GM21447 (cell line): ENCODE results near the gene RBP5.
A peak's percentile ranks its signal among the peaks of the same experiment; 100 is the strongest.

Experiments
- ATAC-seq: cut with Tn5 transposase; IDR thresholded peaks from one replicate; pipeline ENCODE4 v1.9.1; 2021; ENCODE audit not compliant: unreplicated experiment

RBP5 gene

DNA sequence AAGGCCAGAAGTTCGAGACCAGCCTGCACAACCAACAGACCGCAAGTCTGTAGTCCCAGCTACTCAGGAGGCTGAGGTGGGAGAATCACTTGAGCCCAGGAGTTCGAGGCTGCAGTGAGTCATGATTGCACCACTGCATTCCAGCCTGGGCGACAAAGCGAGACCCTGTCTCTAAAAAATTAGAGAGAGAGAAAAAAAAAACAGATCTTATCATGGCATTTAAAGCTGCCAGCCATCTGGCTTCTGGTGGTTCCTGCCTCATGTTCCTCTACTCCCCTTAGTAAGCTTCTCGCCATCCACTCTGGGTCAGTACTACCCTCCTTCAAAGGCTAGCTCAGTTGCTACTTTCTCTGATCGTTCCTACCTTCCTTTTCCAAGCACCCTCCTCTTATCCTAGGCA lies 17.5 kb upstream of the RBP5 start:
- no peak for ATAC-seq

DNA sequence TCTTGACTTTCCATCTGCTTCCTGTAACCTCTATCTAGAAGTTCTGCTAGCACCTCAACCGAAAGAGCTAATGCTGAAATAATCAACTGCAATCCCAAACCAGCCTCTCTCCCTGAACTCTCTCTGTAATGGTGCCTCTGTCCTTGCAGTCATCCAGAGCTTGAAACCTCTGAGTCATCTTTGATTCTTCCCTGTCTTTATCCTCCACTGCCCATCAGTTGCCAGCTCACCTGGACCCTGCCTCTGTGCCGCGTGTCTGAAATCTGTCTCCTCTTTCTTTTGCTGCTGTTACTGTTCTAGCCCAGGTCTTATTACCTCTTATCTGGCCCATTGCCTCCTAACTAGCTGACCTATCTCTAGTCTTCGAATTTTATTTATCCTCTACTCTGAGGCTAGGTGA lies 17.0 kb upstream of the RBP5 start:
- no peak for ATAC-seq

DNA sequence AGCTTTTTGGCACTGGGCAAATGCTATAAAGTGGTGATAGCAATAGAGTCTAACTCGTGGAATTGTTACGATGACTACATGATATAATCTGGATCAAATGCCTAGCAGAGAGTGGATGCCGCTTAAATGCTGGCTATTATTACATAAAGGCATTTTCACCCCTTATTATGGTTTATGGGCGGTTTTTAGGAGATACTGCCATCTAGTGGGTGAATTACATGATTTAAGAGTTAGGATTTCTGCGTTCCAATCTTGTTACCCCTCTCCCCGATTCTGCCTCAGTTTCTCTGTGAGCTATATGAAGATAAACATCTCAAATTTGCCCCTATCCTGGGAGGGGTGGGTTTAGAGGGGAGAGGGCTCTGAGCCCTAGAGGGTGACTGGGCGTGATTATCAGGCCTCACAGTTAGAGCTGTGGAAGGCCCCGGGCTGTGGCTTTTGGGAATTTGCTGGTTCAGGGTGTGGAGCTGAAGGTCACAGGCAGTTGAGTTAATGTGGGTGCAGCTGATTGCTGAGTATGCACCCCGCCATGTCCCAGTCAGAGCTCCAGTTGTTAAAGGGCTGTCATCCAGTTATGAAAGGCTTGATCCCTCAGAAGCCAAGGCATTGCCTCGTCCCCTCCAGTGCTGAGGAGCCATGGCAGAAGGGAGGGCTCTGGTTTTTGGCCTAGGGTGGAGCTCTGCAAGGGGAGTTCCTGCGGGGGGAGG lies 15.9 kb upstream of the RBP5 start:
- ATAC-seq: no peak

DNA sequence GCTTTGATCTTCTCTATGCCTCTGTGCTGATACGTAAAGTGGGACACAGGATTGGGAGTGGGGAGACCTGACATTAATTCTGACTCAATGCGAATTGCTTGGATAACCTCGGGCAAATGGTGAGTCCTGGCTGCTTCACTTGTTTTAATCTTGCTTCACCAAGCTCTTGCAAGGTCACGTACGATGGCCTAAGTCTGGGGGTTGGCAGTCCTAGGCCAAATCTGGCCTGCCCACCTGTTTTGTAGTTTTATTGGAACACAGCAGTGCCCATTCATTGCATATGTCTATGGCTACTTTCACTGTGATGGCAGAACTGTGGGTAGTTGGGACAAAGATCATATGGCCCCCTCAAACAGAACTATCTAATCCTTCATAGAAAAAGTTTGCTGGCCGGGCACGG lies 14.9 kb upstream of the RBP5 start:
- no peak for ATAC-seq

DNA sequence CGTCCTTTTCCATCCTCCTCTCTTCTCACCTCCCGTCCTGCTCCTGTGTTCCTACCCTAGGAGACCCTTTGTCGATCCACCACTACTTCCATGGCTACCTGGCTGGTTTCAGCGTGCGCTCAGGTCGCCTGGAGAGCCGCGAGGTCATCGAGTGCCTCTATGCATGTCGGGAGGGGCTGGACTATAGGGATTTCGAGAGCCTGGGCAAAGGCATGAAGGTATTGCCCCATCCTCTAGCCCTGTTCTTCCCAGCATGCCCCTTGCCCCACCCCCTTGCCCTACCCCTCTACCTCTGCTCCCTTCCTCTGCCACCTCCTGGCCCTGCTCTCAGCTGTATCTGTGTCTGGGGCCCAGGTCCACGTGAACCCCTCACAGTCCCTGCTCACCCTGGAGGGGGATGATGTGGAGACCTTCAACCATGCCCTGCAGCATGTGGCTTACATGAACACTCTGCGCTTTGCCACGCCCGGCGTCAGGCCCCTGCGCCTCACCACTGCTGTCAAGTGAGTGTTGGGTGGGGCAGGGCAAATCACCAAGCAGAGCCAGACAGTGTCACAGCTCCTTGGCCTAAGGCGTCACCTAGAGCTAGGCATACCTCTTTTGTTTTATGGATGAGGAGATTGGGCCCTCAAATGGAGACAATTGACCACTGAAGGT lies 14.2 kb upstream of the RBP5 start:
- no peak for ATAC-seq

DNA sequence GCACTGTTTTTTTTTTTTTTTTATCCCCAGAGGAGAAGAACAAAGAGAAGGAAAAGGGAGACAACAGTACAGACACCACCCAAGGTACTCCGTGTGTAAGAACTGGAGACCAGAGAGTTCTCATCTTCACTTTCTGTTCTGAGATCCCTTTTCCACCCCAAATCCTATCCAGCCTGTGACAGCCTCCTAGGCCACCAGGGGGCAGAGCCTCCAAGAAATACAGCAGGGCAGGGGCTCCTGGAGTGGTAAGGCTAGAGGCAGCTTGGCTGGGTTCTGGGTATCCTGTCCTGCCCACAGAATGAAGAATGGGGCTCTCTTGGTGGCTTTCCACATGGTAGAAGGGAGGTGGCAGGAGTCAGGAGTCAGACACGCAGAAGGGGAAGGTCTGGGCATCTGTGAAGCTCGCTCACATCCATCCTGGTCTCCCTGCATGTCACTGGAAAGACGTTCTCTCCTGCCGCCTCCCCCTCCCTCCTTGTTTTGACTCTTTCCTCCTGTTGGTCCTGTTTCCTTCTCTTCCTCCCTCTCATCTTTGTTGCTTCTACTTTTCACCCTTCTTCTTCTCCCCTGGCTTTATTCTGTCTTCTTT lies 13.5 kb upstream of the RBP5 start:
- ATAC-seq: no peak

DNA sequence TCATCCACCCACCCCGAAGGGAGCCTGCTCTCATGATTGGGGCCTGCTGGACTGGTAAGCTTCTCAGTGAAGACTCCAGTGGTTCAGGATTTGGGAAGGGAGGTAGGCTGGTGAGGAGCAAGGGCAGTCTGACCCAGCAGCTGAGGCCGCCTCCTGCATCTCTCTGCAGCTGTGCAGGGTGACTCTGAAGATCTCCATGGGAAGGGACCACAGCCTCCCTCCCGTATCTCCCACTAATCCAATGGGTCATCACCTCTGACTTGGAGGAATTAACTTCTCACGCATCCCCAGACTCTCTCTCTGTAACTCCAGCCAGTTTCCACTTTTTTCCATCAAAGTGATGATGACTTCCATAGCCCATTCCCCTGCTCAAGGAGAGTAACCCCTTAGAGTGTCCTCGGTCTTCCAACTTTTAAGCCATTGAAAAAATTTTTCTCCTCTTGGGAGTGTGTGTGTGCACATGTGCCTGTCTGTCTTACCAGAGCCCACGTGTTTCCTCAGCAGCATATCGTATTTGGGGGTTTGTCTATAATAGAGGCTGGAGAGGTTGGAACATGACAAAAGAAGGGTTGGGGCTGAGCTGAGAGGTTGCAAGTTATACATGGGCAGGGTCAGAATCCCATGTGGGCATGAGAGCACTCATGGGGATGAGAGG lies 12.8 kb upstream of the RBP5 start:
- no peak for ATAC-seq

DNA sequence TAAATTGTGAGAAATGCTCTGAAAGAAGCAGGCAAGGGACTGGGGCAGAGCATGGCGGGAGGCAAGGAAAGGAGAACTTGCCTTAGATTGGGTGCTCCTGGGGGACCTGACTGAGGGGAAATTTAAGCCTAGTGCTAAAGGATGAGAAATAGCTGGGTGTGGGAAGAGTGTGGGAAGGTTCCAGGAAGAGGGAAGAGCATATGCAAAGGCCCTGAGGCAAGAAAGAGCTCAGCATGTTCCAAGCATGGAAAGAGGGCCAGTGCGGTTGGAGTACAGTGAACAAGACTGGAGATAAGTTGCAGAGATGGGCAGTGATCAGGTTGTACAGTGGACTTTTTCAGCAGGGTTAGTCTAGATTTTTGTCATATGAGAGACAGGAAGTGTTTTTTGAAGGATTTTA lies 10.5 kb upstream of the RBP5 start:
- ATAC-seq: no peak

DNA sequence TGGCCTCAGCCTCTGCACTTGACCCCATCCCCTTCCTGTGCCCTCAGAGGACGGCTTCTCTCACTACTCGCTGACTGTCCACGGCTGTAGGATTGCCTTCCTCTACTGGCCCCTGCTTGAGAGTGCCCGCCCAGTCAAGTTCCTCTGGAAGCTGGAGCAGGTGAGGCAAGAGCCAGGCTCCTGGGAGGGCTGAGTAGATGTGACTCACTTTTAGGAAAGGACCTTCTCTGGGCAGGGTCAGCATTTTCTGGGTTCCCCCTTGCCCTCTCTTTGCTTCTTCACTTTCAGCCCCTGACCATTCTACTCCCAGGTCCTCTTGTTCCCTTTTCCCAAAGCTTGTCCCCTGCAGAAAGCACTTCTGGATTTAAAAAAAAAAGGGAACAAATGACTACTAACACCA lies 9.2 kb upstream of the RBP5 start:
- no peak for ATAC-seq

DNA sequence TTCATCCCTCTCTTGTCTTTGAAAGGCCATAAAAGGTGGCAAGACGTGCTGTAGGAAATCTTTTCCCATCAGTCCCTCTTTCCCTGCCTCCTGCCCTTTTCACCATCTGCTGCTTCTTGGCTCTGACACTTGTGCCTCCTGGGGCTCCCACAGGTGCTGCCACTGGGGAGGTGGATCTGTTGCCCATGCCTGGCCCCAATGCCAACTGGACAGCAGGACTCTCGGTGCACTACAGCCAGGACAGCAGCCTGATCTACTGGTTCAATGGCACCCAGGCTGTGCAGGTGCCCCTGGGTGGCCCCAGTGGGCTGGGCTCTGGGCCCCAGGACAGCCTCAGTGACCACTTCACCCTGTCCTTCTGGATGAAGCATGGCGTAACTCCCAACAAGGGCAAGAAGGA lies 8.0 kb upstream of the RBP5 start:
- no peak for ATAC-seq

DNA sequence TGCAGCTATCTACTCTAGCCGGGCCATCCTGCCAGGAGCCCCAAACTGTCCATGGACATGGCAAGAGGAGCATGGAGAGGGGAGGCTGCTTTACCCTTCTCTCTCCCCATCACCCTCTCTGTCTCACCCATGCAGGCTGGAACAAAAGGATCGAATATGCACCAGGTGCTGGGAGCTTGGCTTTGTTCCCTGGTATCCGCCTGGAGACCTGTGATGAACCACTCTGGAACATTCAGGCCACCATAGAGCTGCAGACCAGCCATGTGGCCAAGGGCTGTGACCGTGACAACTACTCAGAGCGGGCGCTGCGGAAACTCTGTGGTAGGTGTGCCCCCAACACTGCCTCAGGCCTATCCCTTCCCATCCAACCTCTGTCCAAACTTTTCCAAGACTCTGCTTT lies 7.4 kb upstream of the RBP5 start:
- no peak for ATAC-seq

DNA sequence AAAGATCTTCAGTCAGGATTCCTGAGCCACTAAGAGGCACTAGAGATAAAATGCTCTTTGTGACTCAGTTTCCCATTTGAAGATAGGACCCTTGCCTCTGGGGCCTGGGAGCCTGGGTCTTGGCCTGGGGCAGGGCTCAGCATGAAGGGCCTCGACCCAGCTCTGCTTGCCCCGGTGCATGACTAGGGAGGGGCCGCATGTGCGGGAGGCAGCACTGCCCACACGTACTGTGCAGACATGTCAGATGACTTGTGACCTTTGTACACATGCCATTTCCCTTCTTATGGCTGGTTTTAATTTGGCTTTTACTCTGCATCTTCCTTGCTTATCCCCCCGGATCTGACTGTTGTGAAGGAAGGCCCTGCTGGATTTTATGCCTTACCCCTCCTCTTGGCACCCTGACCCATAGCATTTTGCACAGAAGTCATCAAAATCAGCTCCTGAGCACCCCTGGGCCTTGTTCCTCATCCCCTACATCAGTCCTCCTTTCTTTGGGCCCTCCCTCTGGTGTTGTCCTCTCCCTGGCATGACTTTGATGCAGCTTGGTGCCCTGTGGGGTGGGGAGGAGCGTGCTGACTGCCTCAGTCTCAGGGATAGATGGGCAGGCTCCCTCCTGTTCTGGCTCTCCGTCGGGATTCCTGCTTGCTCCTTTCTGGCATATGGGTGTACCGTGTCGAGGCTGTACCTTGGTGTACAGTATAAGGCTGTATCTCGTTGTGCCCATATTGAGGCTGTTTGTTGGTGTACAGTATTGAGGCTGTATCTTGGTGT lies 5.9 kb upstream of the RBP5 start:
- ATAC-seq: no peak

DNA sequence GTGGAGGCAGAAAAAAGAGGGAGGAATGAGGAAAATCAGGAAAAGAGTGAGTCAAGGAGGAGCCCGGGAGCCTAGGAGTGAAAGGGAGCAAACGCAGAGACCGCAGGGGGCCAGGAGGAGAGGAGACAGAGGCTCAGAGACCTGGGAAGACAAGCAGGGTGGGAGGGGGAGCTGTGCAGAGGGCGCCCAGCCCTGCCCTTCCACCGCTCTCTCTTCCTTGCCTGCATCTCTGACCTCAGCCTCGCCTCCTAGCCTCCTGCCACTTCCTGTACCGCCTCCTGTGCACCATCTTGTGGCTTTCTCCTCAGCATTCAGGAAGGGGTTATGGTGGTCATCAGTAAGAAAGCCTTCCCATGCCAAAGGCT lies 2.8 kb upstream of the RBP5 start:
- ATAC-seq: no peak

DNA sequence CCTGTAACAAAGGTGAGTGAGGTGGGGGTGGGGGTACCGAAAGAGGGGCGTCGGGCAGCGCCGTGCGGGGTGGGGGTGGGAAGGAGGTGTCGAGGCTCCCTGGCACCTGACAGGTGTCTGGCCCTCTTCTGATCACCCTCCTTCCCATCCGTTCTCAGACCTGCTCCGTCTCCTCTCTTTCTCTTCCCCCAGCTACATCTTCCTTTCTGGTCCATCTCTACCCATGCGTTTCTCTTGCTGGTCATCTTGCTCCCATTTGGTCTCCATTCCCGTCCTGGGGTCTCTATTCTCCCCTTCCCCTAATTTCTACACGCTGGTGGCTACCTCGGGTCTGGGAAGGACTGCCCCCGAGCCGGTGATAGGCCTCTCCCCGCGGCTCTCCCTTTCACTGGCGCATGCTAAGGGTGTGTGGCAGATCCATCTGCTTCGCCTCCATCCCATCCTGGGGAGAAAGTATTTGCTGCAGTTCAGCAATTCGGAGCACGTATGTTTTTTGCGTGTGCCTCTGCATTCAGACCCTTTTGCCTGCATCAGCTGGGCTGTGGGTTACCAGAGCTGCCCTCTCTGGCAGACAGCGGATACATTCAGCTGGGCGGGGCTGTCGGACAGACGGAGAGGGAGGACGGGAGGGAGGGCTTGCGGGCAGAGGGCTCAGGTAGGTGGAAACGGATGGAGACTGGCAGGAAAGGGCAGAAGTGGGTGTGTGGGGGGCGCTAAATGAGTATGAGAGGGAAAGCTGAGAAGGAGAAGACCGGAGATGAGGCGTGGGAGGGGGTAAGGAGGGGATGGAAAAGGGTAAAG lies 2.2 kb upstream of the RBP5 start:
- ATAC-seq: peak; percentile 37

DNA sequence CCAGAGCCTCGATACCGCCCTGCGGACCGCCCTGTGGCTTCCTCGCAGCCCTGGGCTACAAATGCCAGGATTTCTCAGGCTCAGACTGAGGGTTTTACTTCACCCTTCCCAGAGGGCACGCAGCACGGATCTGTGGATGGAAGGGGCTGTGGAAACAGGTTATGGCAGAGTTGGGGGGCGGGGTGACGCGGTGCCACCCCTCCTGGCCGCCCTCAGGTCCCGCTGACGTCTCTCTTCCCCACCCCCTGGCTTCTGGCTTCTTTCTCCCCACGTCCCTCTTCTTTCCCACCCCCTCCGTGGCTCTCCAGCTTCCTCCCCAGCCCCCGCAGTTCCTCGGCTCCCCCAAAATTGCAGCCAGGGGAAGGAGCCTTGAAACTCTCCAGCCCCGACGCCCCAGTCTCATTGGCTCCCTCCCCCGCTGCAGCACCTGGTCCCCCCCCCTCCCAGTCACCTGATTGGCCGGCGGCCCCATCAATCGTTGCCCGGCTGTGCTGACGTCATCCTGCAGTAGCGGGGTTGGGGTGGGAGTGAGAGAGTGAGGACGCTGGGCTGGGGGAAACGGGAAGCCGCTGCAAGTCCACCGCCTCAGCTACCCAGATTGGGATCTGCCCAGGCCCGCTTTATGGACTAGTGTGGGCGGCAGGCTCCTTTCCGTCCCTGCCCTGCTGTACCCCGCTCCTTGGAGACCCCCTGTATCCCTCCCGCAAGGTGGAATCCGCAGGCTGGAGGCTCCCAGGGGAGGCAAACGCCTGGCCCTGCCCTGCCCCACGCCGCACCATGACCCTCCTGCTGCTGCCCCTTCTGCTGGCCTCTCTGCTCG lies 1.4 kb upstream of the RBP5 start, which contains the start of gene CLSTN3:
Gene CLSTN3 (plus strand): TSS at position 500 of the 820 bp plus-strand sequence. CDS start 278 bp downstream, at position 778.
- ATAC-seq: peak; percentile 73

DNA sequence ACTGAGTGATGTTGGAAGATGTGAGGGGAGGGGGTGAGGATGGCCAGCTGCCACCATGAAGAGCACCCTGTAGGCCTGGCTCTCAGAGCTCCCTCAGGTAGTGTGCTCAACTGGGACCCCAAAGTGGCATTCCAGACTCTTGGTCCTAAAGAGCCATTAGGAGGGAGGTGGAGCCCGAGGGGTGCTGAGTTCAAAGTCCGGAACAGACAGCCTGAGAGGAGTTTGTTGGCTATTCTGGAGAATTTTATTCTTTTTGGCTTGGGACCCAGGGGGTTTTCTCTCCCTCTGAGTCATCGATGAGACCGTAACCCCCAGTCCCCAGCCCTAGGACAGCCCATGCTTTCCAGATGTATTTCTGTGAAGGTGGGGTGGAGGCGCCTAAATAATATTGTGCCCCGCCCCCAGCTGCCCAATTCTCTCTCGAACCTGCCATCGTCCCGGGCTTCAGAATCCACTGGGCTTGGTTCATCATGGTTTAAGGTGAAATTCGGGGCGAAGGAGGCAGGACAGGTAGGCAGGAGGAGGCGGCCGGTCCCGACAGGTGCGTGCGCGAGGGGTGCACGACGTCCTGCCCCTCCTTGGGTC lies 690 bp upstream of the RBP5 start:
- ATAC-seq: no peak

DNA sequence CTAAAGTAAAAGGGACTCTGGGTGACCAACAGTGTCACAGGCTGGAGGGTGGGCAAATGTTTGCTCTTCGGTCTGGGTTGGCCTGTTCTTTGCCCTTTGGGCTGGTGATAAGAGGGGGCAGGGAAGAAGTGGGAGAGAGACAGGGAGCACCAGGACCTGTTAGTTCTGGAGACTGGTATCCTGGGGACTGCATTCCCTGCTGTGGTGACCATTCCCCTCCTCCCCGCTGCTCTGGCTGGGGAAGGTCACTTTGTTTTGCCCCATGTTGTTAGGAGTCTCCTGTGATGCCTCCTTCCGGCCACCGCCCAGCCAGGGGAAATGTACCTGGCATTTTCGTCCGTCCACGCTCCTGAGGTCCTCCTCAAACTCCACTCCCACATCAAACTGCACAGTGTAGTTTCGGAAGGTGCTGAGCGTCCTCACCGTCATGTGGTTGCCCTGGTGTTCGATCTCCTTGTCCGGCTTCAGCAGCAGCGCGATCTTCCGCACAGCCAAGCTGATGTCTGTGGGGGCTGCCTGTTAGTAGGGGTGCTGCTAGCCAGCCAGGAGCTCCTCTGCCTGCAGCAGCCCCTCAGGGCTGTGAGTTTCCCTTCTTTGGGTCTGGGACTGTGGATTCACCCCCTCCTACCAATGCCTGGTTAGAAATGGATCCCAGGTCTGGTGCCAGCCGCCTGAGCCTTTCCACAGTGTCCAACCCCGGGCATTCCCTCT lies 618 bp downstream of the RBP5 start:
- no peak for ATAC-seq

DNA sequence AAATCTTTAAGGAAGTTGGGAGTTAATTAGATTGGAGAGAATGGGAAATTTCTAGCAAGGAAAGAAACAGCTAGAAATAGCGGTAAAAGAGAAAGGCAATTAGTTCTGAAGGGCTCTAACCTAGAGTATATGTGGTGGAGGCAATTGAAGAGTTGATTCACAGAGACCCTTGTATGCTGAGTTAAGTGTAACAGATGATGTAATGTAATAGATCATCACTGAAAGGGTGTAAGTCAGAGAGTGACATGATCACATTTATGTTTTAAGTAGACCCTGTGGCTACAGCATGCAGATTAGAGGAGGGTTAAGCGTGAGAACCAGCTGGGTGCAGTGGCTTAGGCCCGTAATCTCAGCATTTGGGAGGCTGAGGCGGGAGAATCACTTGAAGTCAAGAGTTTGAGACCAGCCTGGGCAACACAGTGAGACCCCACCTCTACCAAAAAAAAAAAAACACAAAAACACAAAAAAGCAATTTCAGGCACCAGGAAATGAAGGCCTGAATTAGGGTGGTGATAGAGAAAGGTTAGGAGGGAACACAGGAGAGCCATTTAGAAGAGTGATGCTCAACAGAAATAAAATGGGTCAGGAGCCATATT lies 3.0 kb downstream of the RBP5 start:
- ATAC-seq: no peak
